ENCODE measurements around the gene EHMT1.

Gene EHMT1

GRCh38 chr9:137694236-137694959 lies 75.6 kb downstream of the EHMT1 start:
- TF ChIP-seq CTCF (conservative IDR thresholded peaks at IDR 0.05; ENCODE audit: low read depth) = no peak
- no peak for DNase-seq (ENCODE audit: low spot score)
- ChIA-PET CTCF (interaction anchor here (0.7 to 1.1 kb wide), 3 partner anchors 14 to 76 kb away, joined by 3 read pairs; no protein-coding TSS in a partner anchor), POLR2A (ENCODE audit: low non-redundant PET) (no interaction called here)
- H3K27ac ChIP-seq = peak overlapping the region; percentile 22; the same call in 1 of the 2 replicates

- H3K27ac ChIP-seq = peak overlapping the region; percentile 22
- ChIA-PET POLR2A (ENCODE audit: low non-redundant PET) (no interaction called here), CTCF (interaction anchor here (0.6 to 1.1 kb wide), 5 partner anchors 10 to 75 kb away, joined by 3 read pairs; no protein-coding TSS in a partner anchor)
- no peak for DNase-seq (ENCODE audit: low spot score)
- TF ChIP-seq CTCF (conservative IDR thresholded peaks at IDR 0.05; ENCODE audit: low read depth) = no peak; the same call in 1 of the 2 replicates
Observed at GRCh38 chr9:137694962-137695875, 76.4 kb downstream of the EHMT1 start.

GRCh38 chr9:137696136-137696925 lies 77.5 kb downstream of the EHMT1 start:
- TF ChIP-seq CTCF (conservative IDR thresholded peaks at IDR 0.05; ENCODE audit: low read depth) = no peak
- POLR2A ChIA-PET (ENCODE audit: low non-redundant PET) = no interaction called here
- no peak for DNase-seq (ENCODE audit: low spot score)
- CTCF ChIA-PET = interaction anchor here (0.6 to 0.7 kb wide), 3 partner anchors 9 to 38 kb away, joined by 3 read pairs; no protein-coding TSS in a partner anchor
- H3K27ac ChIP-seq = peak overlapping the region; percentile 29

- TF ChIP-seq CTCF (conservative IDR thresholded peaks at IDR 0.05; ENCODE audit: low read depth) = no peak
- peak overlapping the region; percentile 29 for H3K27ac ChIP-seq
- ChIA-PET CTCF (interaction anchor here (0.6 to 0.7 kb wide), 2 partner anchors 39 to 42 kb away, joined by 3 read pairs; no protein-coding TSS in a partner anchor), POLR2A (ENCODE audit: low non-redundant PET) (no interaction called here)
- no peak for DNase-seq (ENCODE audit: low spot score)
Observed at GRCh38 chr9:137697193-137697592, 78.4 kb downstream of the EHMT1 start.

- H3K27ac ChIP-seq = no peak overlapping the region
- ChIA-PET POLR2A (ENCODE audit: low non-redundant PET) (no interaction called here), CTCF (interaction anchor here (0.7 kb wide), 1 partner anchor 41 kb away, joined by 3 read pairs; no protein-coding TSS in a partner anchor)
- TF ChIP-seq CTCF (conservative IDR thresholded peaks at IDR 0.05; ENCODE audit: low read depth) = no peak
- no peak for DNase-seq (ENCODE audit: low spot score)
Observed at GRCh38 chr9:137697832-137698231, 79.0 kb downstream of the EHMT1 start.

Measured in RWPE1 (cell line).